Fibroblast of mammary gland (primary cell): Measurements from ENCODE around the gene STIMATE.

ENCODE experiments used
- DNase-seq: peaks from one replicate; pipeline ENCODE4 v3.0.0-alpha.2; 2010; ENCODE audit warnings: low read depth
- H3K4me3 ChIP-seq: 2 replicates; pipeline ENCODE4 v1.5.1; 2011; ENCODE audit warnings: low read depth, mild to moderate bottlenecking, low read length, moderate library complexity; ENCODE audit not compliant: control insufficient read depth
- TF ChIP-seq, protein P1 (sequence below): conservative IDR thresholded peaks from 2 replicates; pipeline ENCODE4 v1.5.1; 2011; ENCODE audit warnings: low read depth, low read length, inconsistent platforms; ENCODE audit not compliant: control insufficient read depth, insufficient read depth

The STIMATE gene

DNA sequence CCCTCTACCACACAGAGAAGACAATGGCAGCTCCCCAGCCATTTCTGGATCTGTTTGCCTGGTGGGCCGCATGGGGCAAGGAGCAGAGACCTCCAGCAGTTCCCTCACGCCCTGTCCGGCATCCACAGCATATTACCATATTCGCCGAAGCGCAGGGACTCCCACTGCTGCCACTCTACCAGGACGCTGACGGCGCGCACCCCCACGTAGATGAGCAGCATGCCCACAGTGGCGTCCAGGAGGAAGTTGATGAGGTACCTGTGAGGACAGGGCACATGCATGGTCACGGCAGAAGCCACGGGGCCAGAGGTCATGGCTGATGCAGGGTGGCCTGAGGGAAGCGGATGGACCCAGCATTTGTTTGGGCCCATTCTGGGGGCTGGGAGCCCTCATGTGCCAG is 47.7 kb downstream of the STIMATE start:
- H3K4me3 ChIP-seq, result no peak overlapping the region
- TF ChIP-seq, protein P1, sequence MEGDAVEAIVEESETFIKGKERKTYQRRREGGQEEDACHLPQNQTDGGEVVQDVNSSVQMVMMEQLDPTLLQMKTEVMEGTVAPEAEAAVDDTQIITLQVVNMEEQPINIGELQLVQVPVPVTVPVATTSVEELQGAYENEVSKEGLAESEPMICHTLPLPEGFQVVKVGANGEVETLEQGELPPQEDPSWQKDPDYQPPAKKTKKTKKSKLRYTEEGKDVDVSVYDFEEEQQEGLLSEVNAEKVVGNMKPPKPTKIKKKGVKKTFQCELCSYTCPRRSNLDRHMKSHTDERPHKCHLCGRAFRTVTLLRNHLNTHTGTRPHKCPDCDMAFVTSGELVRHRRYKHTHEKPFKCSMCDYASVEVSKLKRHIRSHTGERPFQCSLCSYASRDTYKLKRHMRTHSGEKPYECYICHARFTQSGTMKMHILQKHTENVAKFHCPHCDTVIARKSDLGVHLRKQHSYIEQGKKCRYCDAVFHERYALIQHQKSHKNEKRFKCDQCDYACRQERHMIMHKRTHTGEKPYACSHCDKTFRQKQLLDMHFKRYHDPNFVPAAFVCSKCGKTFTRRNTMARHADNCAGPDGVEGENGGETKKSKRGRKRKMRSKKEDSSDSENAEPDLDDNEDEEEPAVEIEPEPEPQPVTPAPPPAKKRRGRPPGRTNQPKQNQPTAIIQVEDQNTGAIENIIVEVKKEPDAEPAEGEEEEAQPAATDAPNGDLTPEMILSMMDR, result no peak
- no peak for DNase-seq

DNA sequence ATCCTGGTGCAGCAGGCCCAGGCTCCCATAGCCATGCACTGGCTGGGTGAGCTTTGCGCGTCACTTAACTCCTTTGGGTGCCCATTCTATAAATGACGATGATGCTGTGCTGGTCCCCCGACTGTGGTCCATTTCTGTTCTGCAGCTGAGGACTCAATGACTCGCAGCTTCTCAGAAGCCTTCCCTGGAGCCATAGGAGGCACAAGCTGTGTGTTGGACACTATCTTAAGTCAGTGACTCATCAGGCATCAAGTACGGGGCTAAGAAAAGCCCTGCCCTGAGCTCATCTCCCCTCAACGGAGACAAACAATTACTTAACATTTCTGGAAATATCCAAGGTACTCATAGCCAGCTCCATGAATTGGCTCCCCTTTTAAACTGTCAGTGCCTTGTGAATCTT is 48.7 kb downstream of the STIMATE start:
- peak; percentile 80 for DNase-seq
- TF ChIP-seq, protein P1, result no peak
- H3K4me3 ChIP-seq, result no peak overlapping the region

DNA sequence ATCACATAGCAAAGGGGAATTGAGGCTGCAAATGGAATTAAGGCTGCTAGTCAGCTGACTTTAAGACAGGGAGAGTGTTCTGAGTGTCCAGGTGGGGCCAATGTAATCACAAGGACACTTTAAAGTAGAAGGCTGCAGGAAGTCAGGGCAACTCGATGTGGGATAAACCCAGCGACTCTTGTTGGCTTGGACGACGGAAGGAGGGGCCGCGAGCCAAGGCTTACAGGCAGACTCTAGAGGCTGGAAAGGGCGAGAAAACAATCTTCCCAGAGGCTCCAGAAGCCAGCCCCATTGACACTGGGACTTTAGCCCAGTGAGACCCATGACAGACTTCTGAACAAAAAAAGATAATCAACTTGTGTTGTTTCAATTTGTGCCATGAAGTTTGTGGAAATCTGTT is 49.6 kb downstream of the STIMATE start:
- no peak for DNase-seq
- TF ChIP-seq, protein P1, result no peak

DNA sequence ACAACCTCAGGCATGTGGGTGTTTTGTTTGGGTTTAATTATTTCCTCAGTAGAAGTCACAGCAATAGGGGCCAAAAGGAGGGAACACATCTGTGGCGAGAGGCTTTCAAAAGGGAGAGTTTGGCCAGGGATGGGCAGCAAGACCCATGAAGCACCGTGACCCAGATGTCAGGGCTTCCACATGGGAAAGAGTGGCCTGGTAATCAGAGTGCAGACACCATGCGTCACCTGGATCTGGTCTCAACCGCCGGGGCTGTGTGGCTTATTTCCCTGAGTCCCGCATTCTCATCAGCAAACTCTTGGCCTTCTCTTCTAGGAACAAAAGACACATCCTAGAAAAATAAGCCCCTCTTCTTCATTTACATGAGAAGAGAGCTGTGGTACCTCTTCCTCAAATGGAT is 50.1 kb downstream of the STIMATE start:
- TF ChIP-seq, protein P1, result no peak
- no peak overlapping the region for H3K4me3 ChIP-seq
- no peak for DNase-seq

More for the DNA sequence above, 49.6 kb downstream of the STIMATE start:
- no peak overlapping the region for H3K4me3 ChIP-seq

DNA sequence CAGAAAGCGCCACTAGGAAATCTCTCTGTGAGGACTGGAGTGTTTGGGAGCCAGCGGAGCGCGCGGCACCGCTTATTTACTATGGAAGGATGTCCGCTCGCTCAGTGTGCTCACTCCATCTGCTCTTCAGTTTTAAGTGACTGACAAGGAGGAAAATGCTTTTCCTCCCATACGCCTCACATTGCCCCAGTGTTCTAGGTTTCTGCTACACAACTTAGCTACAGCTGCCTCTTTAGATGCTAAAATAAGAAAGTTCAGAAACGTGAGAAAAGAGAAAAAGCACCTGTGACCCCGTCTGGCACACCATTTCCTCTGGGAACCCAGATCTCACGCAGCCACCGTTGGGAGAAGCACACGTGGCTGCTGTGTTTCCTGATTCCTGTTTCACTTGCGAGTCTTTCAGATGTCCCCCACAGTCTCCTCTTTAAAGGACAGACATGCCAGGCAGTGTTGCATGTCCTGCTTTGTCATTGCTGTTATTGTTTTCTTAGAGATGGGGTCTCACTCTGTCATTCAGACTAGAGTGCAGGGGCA is 50.8 kb downstream of the STIMATE start:
- TF ChIP-seq, protein P1, result no peak
- DNase-seq, result no peak
- H3K4me3 ChIP-seq, result no peak overlapping the region

DNA sequence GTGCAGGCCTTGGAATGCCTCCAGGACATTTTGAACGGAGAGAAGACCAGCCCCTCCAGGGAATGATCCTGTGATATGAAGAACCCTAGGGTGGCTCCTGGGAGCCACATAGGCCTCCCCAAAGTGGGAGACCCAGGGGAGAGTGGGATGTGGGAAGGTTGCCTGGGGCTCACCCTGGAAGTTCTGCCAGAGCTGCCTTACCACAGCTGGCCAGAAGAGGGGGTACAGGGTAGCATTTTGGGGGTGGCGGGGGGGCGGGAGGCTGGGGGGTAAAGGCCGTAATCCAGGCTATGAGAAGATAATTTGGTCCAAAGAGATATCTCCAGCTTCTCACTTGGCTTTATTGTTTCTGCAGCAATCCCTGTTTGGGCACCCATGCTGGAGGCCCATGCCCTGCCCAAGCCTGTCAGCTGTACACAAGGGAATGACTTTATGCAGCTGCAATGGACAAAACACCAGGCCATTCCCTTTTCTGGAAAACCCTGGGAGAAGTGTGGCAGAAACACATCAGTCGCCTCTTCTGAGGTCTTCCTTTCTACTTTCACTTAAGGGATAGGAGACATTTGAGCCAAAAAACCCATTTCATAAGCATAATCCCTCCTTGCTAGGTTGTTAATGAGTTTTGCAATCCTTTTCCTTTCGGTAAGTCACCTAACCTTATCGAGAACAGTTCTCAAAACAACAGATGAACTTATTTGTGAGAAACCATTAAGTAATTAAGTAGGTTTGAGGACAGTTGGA is 51.5 kb downstream of the STIMATE start:
- DNase-seq, result no peak
- no peak overlapping the region for H3K4me3 ChIP-seq
- TF ChIP-seq, protein P1, result peak; percentile 32
